GM10847 (cell line): Measurements from ENCODE around the gene TEX53.

Experiments used
- POLR2A ChIP-seq: IDR thresholded peaks from 2 replicates; pipeline ENCODE4 v1.6.1; 2011; ENCODE audit not compliant: insufficient read length; ENCODE audit errors: extremely low read depth

The TEX53 gene

GRCh38 chr9:114687034-114687433, 29.4 kb upstream of the TEX53 start:
- TF ChIP-seq POLR2A = no peak

DNA sequence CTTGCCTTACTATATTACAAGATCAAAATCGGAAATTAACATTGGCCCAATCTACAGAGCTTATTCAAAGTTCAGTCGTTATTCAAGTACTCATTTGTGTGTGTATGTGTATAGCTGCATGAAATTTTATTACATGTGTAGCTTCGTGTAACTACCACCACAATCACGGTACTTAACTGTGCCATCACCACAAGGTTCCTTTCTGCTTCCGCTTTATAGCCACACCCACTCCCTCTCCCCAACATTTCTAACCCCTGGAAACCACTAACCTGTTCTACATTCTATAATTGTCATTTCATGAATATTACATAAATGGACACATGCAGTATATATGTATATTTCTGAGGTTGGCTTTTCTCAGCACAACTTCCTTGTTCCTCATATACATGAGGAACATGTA, 28.3 kb upstream of the TEX53 start:
- no peak for TF ChIP-seq POLR2A

- TF ChIP-seq POLR2A = no peak
Observed at GRCh38 chr9:114684036-114684435, 26.4 kb upstream of the TEX53 start.

DNA sequence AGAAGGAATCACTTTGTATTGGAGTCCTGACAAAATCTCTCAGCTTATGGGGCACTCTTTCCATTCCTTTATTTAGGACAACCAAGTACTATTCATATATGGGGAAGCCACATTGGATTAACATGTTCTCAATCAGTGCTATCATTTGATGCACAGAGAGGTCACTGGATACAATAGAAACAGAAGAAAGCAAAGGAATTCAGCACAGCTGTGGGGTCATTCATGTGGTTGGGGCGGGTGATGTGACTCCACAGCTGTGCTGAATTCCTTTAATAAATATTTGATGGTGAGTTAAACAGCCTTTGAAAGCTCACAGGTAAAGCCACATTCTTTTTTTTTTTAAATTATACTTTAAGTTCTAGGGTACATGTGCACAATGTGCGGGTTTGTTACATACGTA, 25.2 kb upstream of the TEX53 start:
- TF ChIP-seq POLR2A = no peak

DNA sequence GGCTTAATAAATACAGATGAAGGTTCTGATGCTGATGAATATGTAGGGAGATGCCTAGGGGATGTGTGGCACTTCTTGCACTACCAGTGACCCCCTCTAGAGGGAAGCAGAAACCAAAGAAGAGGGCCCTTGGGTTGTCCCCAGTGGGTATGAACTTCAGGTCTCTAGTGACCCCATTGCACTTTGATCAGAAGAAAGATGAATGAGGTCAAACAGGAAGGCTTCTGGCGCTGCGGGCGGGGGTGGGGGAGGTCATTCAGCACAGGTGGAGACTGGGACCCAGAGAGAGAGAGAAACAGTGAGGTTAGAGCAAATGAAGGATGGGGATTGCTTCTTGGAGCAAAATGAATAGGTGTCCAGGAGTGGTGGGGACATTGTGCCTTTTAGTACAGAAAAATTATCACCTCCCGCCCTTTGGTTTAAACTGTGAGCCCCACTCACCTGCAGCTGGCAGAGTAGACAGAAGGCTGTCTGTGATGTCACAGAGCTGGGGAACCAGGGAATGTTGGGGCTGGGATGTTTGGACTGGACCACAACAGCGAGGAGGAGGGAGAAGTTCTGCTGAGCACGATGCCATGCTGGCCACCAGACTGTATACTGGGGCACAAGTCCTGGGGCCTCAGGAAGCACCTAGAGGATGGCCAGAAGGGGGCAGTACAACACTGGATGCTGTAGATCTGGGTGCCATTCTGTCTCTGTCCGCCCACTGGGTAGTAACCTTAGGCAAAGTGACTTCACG, 24.2 kb upstream of the TEX53 start, which contains the start of gene TEX48:
Gene TEX48 (minus strand): TSS at position 599 of the 739 bp plus-strand sequence. CDS start 10,469 bp downstream, outside the sequence.
- no peak for TF ChIP-seq POLR2A

DNA sequence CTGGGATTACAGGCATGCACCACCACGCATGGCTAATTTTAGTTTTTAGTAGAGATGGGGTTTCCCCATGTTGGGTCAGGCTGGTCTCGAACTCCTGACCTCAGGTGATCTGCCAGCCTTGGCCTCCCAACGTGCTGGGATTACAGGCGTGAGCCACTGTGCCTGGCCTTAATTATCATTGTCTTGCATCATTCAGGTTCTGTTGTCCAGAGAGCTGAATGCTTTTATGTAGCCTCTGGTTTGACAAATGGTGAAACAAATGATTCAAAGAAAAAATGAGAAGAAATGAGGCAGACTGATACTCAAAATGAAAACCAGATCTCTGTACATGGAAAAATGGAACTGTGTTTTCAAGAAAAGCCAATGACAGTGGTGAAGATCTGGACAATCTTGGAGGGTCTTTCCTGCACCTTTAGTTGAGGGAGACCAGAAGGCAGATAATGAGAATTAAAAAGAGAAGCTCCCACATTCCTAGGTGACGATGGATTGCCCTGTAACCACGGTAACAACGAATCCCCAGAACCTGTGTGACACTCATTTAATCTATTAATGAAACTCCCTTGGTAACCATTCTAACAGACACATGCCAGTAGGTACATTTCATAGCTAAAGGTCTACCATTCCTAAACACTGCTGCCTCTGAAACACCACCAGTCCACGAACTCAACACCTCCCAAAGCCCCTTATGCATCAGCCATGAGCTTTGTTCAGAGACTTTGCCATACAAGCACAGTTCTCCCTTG, 22.8 kb upstream of the TEX53 start:
- TF ChIP-seq POLR2A = no peak

DNA sequence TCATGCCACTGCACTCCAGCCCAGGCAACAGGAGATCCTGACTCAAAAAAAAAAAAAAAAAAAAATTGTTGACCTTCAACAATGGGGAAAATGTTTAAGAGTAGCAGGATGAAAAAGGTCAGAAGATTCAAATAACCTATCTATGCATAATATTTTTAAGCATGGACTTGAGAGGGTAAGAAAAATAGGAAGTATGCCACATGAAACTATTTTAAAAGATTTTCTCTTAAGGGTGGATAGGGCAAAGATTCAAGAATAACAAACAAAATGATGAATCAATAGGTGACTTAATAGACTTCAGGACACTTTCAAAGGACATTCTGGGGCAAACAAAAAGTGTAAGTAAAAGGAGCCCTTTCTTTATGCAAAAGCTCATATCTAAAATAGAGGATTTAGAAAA, 21.2 kb upstream of the TEX53 start:
- no peak for TF ChIP-seq POLR2A

DNA sequence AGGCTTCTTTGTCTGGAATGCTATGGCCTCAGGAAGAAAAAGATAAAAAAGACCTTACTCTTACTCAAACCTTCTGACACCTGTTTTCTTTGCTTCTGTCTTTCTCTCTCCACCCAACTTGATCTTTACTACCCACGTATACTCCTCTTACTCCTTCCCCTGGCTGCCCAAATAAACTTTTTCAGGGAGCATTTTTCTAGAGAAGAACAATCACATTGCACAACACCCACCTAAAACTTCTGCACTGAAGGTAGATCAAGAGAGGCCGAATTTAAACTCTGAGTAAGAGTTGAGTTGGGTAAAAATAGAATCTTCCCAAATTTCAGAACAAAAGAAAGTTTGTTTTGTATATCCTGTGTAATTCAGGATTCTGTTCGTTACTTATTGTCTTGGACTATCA, 20.5 kb upstream of the TEX53 start:
- no peak for TF ChIP-seq POLR2A

DNA sequence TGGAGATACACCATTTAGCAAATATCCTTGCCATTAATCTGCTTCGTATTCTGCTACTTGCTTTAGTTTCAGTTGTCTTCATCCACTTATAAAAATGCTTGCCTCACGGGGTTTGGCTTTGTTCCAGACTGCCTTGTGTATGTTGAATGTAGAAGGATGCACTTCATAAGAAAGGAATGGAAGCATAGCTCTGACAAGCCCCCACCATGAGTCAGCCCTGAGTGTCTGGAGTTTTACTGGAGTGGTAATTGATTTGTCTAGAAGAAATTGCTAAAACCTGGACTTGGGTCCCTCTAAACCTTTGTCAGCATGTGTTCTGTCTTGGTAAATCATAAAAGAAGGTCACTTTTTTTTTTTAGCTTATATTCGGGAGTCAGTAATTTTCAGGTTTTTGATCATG, 19.8 kb upstream of the TEX53 start:
- TF ChIP-seq POLR2A = no peak

DNA sequence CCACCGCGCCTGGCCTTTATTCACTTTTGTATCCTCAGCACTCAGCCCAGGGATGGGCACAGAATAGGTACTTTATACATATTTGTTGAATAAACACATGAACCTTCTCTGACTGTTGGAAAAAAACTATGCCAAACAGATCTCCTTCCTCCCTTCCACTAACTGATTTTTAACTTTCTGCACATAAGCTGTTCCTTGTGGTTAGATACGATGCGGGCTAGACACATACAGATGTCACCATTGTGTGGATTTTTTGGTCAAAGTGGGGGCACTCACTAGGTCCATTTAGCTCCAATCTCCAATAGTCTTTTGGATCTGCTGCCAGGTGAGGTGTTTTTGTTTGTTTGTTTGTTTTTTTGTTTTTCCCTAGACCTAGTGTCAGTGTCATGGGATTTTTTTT, 19.3 kb upstream of the TEX53 start:
- no peak for TF ChIP-seq POLR2A

- TF ChIP-seq POLR2A = no peak
Observed at GRCh38 chr9:114674798-114675540, 17.4 kb upstream of the TEX53 start.

DNA sequence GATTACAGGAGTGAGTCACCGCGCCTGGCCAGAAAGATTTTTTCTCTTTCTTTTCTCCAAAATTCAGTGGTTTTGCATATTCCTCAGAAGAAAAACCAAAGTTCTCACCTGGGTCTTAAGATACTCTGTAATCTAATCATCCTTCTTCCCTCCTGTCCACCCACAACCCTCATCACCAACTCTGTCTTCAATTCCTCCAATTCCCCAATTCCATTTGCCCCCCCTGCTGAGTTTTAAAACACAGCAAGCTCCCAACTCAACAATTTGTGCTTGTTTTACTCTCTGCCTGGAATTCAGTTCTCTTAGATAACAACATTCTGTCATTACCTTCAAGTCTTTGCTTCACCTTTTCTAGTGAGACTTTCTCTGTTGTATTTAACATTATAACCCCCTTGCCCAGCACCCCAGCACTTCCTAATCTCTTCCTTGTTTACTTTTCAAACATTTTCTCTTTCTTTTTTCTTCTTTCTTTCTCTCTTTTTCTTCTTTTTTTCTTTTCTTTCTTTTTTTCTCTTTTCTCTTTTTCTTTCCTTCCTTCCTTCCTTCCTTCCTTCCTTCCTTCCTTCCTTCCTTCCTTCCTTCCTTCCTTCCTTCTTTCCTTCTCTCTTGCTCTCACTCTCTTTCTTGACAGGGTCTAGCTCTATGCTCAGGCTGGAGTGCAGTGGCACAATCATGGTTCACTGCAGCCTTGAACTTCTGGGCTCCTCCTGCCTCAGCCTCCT, 16.6 kb upstream of the TEX53 start:
- TF ChIP-seq POLR2A = no peak

DNA sequence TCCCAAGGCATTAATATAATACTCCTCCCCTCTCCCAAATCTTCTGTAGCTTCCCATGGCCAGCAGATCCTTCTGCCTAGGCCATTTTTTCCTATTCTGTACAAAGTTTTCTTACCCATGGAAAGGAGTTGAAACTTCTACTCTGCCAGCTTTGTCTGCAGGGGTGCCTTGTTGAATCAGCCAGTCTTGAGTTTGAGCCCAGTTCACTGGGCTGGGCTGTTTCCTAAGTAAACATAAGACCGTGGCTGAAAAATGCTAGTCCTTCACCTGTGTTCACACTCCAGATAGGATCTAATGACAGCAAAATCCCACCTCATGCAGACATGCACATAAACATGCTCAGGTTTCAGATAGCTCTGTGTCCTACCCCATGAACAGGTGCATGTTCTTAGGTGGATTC, 14.0 kb upstream of the TEX53 start:
- TF ChIP-seq POLR2A = no peak

DNA sequence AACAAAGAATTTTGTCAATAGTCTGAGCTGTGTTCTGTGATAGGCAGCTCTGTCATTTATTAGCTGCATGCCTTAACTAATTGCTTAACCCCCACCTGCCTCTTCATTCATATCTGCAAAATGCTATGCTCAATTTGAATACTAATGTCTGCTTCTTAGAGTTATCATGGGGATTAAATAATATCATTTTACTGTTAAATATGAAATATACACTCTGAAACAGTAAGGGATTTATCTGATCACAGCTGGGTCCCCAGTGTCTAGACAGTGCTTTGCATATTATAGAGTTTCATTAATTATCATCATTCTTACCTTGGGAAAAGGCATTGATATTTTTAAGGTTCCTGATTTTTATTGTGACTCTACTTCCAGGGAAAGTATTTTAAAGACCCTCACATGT, 12.4 kb upstream of the TEX53 start:
- TF ChIP-seq POLR2A = no peak

DNA sequence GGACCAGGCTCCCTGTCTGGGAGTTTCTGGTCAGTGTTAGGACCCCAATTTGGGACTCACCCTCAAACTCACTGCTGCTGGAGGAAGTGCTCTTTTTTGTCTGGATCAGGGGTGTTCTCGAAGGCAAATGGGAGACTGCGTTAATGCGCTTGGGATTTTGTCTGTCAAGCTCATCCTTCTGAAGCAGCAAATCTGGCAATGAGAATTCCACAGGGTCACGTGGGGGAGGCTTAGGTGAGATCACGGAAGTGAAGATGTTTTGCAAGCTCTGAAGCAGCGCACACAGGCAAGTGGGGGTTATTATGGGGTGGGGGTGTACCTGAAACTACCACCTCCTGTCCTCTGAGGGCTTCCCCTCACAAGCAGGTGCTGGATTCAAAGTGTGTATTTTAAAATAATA, 10.5 kb upstream of the TEX53 start:
- no peak for TF ChIP-seq POLR2A

GRCh38 chr9:114666851-114667250, 9.2 kb upstream of the TEX53 start:
- TF ChIP-seq POLR2A = no peak

GRCh38 chr9:114666401-114666800, 8.8 kb upstream of the TEX53 start:
- no peak for TF ChIP-seq POLR2A
